ENCODE data around the gene GNAQ. TPM values are rescaled to one million over a fixed set of nuclear protein-coding genes. Genes with fewer than 3 reads are reported as not detected.
A peak's percentile ranks its signal among the peaks of the same experiment; 100 is the strongest.

GNAQ gene
- total RNA-seq, 1 donor, result 53.1 TPM

- no peak for TF ChIP-seq CTCF (IDR thresholded peaks at IDR 0.05; ENCODE audit: insufficient read depth, low read depth, low read length)
- no peak for DNase-seq (ENCODE audit: low read depth)
- H3K4me3 ChIP-seq (ENCODE audit: low read depth, low read length), result no peak overlapping the region
Measured at GRCh38 chr9:77876590-77876989, 155.0 kb downstream of the GNAQ start.

GRCh38 chr9:77876091-77876490 lies 155.5 kb downstream of the GNAQ start:
- TF ChIP-seq CTCF (IDR thresholded peaks at IDR 0.05; ENCODE audit: insufficient read depth, low read depth, low read length), result no peak
- no peak overlapping the region for H3K4me3 ChIP-seq (ENCODE audit: low read depth, low read length)
- DNase-seq (ENCODE audit: low read depth), result peak; percentile 25

- TF ChIP-seq CTCF (IDR thresholded peaks at IDR 0.05; ENCODE audit: insufficient read depth, low read depth, low read length), result no peak
- H3K4me3 ChIP-seq (ENCODE audit: low read depth, low read length), result no peak overlapping the region
- no peak for DNase-seq (ENCODE audit: low read depth)
Measured at GRCh38 chr9:77872863-77873262, 158.7 kb downstream of the GNAQ start.

- no peak for DNase-seq (ENCODE audit: low read depth)
- H3K4me3 ChIP-seq (ENCODE audit: low read depth, low read length), result no peak overlapping the region
- no peak for TF ChIP-seq CTCF (IDR thresholded peaks at IDR 0.05; ENCODE audit: insufficient read depth, low read depth, low read length)
Measured at GRCh38 chr9:77872177-77872576, 159.4 kb downstream of the GNAQ start.

- H3K4me3 ChIP-seq (ENCODE audit: low read depth, low read length), result no peak overlapping the region
- DNase-seq (ENCODE audit: low read depth), result no peak
Measured at GRCh38 chr9:77871483-77871882, 160.1 kb downstream of the GNAQ start.

GRCh38 chr9:77866878-77867277 lies 164.7 kb downstream of the GNAQ start:
- no peak for TF ChIP-seq CTCF (IDR thresholded peaks at IDR 0.05; ENCODE audit: insufficient read depth, low read depth, low read length)
- no peak for DNase-seq (ENCODE audit: low read depth)
- no peak overlapping the region for H3K4me3 ChIP-seq (ENCODE audit: low read depth, low read length)

More at GRCh38 chr9:77871483-77871882, 160.1 kb downstream of the GNAQ start:
- TF ChIP-seq CTCF (IDR thresholded peaks at IDR 0.05; ENCODE audit: insufficient read depth, low read depth, low read length), result no peak

- no peak for TF ChIP-seq CTCF (IDR thresholded peaks at IDR 0.05; ENCODE audit: insufficient read depth, low read depth, low read length)
Measured at GRCh38 chr9:77865385-77866047, 166.1 kb downstream of the GNAQ start.

More at GRCh38 chr9:77865385-77866047, 166.1 kb downstream of the GNAQ start:
- DNase-seq (ENCODE audit: low read depth), result no peak
- H3K4me3 ChIP-seq (ENCODE audit: low read depth, low read length), result no peak overlapping the region

Measured in fibroblast of villous mesenchyme (primary cell).